D341Med (cell line): ENCODE measurements around the gene FA2H.

Experiments
- DNase-seq: peaks from one replicate; pipeline ENCODE4 v3.0.0; 2012; ENCODE audit warnings: low spot score

FA2H gene

DNA sequence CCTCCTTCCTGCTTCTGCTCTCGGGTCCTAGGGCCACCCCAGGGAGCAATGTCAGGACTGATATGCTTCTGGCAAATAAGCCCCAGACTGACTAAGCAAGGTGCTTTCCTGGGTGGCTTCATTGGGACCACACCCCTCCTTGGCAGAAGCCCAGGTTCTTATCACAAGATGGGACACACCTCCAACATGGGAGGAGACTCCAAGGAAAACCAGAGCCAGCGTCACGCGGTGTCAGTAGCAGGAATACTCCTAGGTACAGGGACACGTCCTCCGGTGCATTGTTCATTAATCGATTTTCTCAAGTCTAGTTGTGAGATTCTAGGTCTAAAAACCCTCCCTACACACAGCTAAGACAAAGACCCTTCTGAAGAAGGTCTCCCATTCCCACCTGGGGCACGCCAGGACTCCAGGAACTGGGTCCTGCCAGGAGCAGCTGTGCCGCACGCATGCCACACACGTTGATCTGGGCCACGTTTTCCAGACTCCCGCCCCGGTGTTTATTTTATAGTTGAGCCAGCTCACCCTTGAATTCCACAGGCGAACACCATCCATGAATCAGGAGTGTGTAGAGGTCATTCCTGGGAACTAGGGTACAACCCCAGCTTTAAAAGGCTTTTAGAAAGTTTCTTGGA, 30.8 kb downstream of the FA2H start:
- DNase-seq, result no peak

DNA sequence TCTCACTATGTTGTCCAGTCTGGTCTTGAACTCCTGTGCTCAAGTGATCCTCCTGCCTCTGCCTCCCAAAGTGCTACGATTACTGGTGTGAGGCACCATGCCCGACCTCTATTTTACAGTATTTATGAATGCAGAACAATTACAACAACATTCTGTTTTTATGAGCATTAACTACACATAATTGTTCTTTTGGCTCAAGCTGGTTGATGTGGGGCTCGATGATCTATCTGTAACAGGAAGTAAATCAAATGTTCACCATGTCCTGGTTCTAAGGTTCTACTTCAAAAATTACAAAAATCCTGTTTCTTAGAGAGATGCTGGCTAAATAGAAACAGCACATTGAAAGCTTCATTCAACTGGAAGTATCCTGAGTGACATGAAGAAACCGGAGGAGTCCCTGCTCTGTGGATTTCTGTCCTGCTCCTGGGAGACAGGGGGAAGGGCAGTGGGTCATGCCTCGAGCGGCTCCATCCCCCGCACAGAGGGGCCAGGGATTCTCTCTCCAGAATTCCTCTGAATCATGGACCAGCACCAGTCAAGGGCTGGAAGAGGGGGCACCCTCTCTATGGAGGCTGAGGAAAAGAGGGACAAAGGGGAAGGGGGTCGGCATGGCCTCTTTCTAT, 31.5 kb downstream of the FA2H start:
- DNase-seq, result no peak

DNA sequence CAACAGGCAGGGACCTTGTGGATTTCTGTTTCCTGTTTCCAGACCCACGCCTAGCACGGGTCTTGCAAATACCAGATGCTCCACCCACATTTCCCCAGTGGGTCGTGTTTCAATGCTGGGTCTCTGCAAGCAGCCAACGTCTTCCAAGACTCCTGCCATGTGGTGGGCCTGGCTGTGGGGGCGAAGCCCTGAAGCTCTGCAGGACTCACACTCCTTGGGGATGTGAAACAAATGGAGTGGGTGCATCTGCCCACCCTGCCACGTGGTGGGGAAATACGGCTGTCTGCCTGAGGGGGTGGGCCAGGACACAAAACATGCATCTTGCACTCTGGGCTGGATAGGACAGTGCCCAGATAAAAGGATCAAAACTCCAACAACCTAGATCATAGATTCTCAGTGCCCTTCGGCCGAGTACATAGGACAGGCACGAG, 32.6 kb downstream of the FA2H start:
- DNase-seq, result no peak

DNA sequence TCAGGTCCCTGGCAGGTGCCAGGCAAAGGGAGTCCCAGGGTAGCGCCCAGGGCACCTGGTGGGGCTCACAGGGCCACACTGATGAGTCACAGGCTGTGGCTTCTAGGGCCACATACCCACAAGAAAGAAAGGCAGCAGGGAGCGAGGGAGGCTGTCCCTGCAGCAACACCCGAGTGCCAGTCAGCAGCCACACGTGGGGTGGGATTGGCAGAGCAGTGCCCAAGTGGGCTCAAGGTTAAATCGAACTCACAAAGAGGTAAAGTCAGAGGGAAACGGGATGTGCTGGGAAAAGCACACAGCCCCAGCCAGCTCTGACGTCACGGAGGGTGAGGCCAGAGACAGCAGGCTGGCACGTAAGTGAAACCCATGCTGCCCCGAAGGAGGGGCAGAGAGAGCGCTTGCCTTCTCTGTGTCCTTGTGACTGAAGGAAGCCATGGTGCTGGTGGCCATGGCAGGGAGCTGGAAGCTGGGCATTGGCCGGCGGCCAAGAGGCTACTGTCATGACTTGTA, 33.8 kb downstream of the FA2H start:
- DNase-seq, result no peak

DNA sequence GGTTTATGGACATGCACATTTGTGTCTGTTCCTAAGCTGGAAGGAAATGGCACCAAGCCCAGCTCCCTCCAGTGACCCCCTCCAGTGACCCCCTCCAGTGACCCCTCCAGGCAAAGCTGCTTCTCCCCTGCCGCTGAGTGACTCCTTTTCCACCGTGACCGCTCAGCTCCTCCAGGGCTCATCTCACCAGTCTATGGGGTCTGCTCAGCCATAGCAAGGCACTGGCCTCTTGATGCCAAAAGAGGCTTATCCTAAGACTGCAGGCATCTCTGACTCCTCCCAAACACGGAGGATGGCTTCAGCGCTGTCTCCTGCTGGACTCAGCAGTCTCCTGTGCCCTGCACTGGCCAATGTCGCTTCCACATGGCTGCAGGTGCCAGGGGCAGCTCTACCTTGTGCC, 35.3 kb downstream of the FA2H start:
- no peak for DNase-seq

DNA sequence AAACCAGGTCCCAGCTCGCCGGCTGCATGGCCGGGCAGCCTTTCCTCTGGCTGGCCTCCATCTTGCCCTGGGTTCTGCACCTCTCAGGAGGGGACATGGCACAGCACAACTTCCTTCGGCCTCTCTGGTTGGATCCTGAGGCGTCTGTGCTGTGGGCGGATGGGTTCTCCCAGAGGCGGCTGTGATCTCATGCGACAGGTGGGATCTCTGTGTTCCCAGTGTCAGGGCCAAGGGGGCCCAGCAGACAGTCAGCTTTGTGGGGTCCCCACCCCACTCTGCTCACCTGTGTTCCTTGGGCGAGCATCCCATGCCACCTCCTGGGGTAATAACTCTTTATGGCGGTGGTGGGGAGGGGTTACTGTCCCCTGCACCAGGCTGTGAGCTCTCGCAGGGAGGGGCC, 35.8 kb downstream of the FA2H start:
- no peak for DNase-seq

DNA sequence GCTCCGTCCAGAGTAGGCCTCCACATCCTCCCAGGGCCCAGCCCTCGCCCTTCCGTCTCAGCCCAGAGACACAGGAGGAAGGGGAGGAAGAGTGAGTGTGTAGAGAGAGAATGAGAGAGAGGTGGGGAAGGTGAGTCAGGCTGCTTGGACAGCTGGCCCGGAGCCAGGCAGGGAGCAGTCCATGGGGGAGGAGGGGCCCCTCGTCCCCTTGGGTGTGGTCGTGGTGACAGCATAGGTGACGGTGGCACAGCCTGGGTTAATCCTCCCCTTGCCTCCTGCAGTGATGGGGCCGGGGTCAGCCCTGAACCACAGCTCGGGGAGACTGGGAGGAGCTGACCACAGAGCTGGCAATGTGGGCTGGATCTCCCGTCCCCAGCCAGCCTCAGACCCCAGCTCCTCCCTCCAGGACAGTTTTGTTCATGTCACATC, 36.5 kb downstream of the FA2H start:
- DNase-seq, result no peak

DNA sequence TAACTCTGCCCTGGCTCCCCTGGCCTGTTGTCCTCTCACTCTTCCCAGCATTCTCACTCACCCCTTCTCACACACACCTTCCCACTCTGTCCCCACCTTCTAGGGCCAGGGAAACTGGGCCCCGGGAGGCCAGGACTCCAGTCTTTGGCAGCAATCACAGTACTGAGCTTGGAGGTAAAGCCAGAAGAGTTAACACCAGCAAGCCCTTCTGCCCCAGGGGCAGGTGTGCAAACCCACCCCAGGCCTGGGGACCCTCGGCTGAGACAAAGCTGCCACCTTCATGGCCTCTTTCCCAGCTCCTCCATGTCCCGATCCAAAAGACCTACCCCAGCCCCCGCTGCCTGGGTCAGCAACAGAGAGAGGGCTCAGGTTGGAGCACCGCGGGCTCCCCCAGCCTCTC, 37.1 kb downstream of the FA2H start:
- DNase-seq, result no peak

DNA sequence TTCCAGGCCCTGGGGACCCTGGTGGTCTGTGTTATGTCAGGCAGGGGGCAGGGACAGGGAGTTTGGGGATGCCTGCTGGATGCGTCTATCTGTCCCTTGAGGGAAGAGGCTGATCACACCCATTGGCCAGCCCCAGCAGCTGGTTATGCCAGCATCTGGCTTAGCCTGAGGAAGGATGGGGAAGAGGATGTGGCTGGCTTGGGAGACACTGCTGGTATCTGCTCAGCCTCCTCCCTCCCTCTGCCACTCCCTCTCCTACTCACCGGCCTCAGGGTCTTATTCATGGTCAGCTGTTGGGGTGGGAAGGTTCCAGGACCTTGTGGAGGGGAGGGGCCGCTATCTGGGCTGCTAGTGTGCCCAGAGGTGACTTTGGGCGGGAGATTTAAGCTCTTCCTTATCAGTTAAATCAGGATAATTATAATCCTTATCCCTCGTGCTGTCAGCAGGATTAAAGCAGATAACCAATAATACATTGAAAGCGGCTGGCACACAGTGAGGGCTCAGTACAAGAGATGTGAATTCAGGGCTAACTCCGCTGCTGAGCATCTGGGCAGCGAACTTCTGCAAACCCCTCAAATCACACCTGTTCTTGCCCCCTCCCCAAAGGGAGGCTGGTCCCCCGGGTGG, 38.0 kb downstream of the FA2H start:
- DNase-seq, result peak; percentile 78

DNA sequence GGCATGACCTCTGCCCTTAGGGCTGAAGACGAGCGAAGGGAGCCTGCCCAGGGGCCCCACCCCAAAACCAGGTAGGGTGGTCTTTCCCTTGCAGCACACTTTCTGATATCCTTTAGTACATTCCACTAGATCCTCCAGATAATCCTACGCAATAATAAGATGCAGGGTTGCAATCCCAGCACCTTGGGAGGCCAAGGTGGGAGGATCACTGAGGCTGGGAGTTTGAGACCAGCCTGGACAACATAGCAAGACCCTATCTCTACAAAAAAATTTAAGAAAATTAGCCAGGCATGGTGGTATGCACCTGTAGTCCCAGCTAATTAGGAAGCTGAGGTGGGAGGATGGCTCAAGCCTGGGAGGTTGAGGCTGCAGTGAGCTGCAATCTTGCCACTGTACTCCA, 39.1 kb downstream of the FA2H start:
- no peak for DNase-seq

DNA sequence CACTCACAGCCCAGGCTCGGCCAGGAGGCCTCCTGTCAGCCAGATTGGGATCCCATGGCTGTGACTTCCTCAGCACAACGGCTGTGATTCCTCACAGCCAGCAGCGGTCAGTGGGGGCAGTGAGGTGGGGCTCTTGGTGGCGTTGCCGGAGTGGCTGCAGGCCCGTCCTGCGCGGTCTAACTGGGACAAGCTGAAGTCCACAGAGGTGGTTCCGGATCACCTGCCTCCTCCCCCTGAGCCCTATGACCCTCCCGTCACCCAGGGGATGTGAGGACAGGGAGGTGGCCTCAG, 39.5 kb downstream of the FA2H start:
- DNase-seq, result no peak

DNA sequence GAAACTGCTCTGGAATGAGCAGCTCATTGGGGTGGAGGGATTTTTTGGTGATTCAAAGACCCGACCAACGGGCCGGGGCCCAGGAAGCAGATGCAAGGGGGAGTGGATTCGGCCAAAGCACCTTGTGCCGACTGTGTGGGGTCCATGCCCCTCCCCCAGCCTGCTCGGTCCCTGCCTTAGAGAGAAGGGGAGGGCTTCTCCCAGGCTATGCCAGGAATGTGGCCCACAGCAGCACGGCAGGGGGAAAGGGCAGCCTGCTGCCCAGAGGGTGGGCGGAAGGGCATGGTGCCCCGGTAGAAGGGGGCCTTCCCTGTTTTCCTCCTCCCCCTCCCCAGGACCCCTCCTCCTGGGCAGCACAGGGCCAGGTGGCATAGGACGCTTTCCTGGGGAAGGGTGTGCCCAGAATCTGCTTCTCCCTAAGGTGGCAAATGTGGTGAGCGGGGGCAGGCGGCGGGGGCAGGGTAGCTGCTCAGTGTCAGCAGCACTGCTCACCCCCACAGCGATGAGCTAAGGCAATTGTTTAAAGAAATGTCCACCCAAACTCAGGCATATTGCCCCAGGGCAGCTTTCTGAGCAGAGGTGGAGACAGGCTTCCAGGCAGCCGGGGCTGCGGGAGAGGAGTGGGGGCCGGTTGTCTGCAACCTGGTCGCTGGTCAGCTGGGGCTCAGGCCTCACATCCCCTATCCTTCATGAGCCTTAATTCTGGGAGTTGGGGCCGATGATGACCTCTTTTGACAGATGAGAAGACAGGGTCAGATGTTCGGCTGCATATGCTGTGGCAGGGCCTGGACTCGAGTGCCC, 40.1 kb downstream of the FA2H start:
- DNase-seq, result no peak

DNA sequence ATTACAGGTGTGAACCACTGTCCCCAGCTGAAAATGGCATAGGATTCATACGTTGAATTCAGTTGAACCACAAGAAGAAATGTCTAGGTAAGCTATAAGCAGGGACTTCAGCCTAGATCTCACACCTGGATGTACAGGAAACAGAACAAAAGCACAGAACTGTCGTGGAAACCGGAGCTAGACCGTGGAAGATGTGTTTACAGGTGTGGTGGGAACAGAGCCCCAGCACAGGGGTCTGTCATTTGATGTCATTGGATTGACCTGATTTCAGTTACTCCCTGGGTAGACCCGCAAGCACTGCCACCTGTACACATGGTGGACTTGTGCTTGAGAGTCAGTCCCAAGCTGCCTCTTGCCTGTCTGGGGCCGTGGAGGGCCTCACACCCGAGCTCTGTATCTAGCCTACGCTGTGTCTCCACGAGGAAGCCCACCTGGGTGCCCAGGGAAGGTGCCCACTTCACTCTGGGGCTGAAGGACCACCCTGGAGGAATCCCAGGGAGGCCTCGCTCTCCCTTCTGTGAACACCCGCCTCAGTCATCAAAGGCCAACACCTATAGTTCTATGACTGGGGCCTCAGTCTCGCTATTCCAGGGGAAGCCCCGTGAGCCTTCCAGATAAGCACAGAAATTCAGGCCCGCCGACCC, 41.8 kb downstream of the FA2H start:
- no peak for DNase-seq

DNA sequence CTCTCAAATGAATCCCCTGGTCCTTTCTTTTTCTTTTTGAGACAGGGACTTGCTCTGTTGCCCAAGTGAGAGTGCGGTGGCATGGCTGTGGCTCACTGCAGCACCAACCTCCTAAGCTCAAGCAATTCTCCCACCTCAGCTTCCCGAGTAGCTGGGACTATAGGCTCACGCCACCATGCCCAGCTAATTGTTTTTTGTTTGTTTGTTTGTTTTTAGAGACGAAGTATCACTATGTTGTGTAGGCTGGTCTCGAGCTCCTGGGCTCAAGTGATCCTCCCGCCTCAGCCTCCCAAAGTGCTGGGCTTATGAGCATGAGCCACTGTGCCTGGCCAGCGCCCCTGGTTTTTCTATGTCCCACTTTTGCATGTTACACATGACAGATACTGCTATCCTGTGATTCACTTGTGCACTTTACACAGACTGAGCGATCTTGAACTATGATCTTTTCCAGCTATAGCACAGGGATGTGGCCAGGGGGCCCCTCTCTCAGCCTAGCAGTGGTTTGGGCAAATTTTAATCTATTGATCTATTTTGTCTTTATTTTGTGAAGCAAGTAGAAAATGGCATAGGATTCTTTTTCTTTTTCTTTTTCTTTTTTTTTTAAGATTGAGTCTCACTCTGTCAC, 42.7 kb downstream of the FA2H start:
- no peak for DNase-seq

DNA sequence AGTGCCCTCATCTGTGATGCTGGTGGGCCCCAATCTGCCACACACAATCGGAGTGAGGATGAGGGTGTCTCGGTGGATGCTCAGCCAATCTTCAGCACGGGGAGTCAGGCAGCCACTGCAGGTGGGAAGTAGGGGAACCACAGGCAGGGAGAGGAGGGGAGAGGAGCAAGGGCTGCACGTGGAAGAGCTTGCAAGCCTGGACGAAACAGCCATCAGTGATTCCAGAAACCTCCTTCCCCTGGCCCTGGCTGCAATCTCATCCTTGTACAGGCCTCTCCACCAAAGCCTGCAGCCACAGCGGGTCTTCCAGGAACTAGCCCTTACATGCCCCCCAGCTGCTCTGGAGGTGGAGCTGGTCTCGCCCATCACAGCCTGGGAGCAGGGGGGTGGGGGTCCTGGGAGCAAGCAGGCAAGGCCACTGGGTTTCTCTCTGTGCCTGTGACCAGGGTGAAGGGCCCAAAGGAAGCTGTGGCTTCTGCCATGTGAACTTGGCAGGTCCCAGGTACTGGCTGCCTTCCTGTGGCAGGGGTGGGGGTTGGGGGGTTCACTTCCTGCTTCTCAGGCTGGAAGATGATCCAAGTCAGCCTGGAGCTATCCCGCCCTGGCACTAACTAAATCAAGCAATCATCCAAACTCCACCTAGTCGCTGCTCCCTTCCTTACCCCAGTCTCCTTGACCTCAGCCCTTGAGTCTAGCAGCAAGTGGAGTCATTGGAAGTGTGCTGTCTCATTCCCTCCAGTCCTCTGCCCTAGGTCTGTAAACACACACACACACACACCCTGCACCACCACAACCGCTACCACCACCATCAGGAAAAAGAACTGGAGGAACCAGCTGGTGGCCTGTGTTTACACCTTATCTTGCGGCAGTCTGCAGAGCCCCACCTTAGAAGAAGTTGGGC, 44.6 kb downstream of the FA2H start:
- no peak for DNase-seq

DNA sequence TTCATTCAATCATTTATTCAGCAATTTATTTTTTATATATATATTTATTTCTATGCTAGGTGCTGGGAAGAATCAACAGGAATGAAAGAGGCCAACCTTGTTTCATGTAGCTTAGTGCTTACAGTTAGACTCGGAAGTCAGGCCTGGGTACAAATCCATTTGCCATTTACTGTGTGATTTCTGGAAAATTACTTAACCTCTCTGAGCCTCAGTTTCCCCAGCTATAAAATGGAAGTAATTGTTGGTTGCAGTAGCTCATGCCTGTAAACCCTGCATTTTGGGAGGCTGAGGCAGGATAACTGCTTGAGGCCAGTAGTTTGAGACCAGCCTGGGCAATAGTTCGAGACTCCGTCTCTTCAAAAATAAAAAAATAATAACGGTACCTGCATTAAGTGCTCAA, 46.7 kb downstream of the FA2H start:
- no peak for DNase-seq

DNA sequence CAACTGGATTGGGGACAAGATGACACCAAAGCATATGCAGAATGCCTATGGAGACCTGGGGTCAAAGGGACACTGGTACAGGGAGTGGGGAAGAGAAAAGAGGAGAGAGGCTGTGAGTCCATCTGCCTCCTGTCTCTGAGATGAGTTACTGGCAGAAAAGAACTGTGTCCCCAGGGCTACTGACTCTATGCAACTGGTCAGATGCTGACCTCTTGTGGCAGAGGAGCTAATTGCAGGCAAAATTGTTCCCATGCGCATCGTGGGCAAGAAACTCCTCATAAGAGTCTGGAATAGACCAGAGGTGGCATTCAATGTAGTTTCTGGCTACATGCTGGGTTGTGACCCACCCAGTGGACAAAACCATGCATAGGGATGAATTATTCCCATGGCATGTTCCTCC, 47.9 kb downstream of the FA2H start:
- DNase-seq, result peak; percentile 48

DNA sequence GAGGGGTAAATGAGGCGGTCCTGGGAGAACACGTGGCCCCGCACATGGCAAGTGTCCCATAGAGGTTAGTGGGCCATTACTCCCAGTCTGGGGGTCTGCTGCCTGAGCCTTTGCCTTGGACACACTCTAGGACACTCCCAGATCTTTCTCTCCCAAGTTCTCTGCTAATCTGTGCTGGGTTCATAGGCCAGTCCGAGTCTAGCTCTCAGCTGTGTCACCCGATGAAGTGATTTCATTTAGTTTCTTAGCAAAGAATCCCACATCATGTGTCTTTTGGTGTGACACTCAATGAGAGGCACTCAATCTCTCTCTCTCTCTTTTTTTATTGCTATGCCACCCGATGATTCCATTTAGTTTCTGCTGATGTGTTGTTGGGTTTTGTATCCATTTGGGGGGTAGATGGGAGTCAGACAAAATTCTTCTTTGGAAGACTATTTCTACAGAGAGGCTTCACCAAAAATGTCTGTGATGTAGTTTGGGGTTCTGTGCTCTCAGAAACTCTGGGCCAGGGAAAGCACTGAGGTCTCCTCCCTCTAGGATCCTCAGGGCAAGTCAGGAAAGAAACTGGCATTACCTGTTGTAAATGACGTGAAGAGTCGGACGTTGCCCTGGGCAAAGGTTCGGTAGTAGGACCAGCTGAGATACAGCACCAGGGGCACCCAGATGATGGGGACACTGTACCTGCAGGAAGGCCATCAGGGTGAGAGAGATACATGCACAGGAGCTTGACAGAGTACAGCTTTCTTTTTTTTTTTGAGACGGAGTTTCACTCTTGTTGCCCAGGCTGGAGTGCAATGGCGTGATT, 48.8 kb downstream of the FA2H start:
- peak; percentile 5 for DNase-seq

DNA sequence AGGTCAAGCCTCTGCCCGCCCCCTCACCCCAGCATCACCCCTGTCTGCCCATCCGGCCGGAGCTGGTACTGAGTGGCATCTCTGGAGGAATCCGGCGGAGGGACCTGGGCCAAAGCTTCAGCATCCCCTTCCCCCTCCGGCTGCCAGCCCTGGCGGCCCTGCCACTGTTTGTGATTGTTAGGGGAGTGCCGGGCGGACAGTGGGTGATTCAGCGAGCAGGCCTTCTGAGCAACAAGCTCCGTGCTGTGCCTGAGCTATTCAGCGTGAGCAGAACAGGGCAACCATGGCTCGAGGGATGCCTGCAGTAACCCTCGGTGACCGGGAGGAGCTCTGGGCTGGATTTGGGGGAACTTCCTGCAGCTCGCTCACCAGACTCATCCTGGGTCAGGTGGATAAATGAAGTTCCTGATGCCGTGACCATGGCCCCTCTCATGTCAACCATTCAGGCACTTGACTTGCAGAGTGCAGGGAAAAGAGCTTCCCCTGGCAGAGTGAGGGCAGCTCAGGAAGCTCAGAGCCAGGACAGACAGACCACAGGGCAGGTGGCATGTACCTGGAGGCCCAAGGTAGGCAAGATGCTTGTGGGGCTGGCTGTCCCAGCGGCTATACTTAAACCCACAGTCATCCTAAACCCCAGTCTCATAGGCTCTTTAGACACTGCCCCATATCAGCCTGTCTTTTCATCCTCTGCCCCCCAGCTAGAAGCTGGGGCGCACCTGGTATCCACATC, 49.6 kb downstream of the FA2H start:
- DNase-seq, result peak; percentile 21
